ENCODE data around the gene SCAF8. TPM values are rescaled to one million over a fixed set of nuclear protein-coding genes. Genes with fewer than 3 reads are reported as not detected.

The SCAF8 gene
- total and polyA plus RNA-seq, 2 of the 8 experiments (the other 6 are each of a cell fraction or from before 2014, with no cell fraction given), result 20.3 to 46.3 TPM

GRCh38 chr6:154719433-154719832 lies 13.8 kb upstream of the SCAF8 start:
- ChIA-PET CTCF (ENCODE audit: partially characterized antibody) (interaction anchor here (4.5 kb wide), 1 partner anchor 12 kb away, joined by 14 read pairs; no protein-coding TSS in a partner anchor), POLR2A (ENCODE audit: partially characterized antibody) (interaction anchor here (0.8 to 0.9 kb wide), 2 partner anchors 13 to 15 kb away, joined by 3 to 4 read pairs; no protein-coding TSS in a partner anchor)
- WGBS, 2 experiments (ENCODE audit: extremely low coverage in 1 of 2, insufficient coverage in 1 of 2, insufficient read length in 1 of 2, insufficient replicate concordance in 2 of 2, low coverage in 1 of 2, low lambda C conversion rate in 2 of 2, missing lambda C conversion rate in 1 of 2), result 79% methylated on average over 4 of the region's 4 CpGs; no CpG with 5 or more reads in 1 of the 2 experiments
- TF ChIP-seq, protein P1, sequence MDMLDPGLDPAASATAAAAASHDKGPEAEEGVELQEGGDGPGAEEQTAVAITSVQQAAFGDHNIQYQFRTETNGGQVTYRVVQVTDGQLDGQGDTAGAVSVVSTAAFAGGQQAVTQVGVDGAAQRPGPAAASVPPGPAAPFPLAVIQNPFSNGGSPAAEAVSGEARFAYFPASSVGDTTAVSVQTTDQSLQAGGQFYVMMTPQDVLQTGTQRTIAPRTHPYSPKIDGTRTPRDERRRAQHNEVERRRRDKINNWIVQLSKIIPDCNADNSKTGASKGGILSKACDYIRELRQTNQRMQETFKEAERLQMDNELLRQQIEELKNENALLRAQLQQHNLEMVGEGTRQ (IDR thresholded peaks at IDR 0.05; ENCODE audit: low read length), result no peak
- TF ChIP-seq BCL11A (IDR thresholded peaks at IDR 0.05; ENCODE audit: low read depth in 2 of 2, low read length in 2 of 2), result no peak

More at GRCh38 chr6:154719433-154719832, 13.8 kb upstream of the SCAF8 start:
- no peak for FAIRE-seq
- H3K23me2 ChIP-seq (ENCODE audit: low read depth, low read length), result no peaks in the 10 kb centered on the region
- H4K5ac ChIP-seq (ENCODE audit: insufficient read length, low read depth, low read length), result no peak overlapping the region
- H2AFZ ChIP-seq (ENCODE audit: low read length), result no peak overlapping the region
- H2BK120ac ChIP-seq (replicated peaks; ENCODE audit: low read depth, low read length), result no peak overlapping the region
- H3K9ac ChIP-seq (replicated peaks in 1 of 4; ENCODE audit: extremely low read depth in 1 of 4, low read depth in 3 of 4, low read length in 3 of 4), result no peak overlapping the region
- H3K4ac ChIP-seq (replicated peaks; ENCODE audit: insufficient read length, low read depth, low read length), result no peak overlapping the region
- no peaks in the 10 kb centered on the region for H4K20me1 ChIP-seq (replicated peaks in 1 of 2; ENCODE audit: control insufficient read depth in 1 of 2, insufficient read depth in 2 of 2, low read length in 2 of 2)
- H3K36me3 ChIP-seq (ENCODE audit: control insufficient read depth in 2 of 4, insufficient read depth in 4 of 4, low read length in 3 of 4), result no peaks in the 10 kb centered on the region
- no peak overlapping the region for H2BK5ac ChIP-seq (ENCODE audit: low read depth, low read length)
- H3K79me2 ChIP-seq (ENCODE audit: control insufficient read depth in 1 of 2, insufficient read depth in 2 of 2, low read length in 2 of 2), result no peaks in the 10 kb centered on the region
- peaks cover 0 to 10% of the 10 kb centered on the region in 2 experiments; a peak in 1 of 4 replicates for H3K9me3 ChIP-seq (ENCODE audit: insufficient read depth in 2 of 2, low read depth in 1 of 2, low read length in 1 of 2)
- H3K27ac ChIP-seq (ENCODE audit: low read depth, low read length), result no peak overlapping the region
- no peak overlapping the region for H2AK5ac ChIP-seq (ENCODE audit: low read depth, low read length)
- H3K56ac ChIP-seq (replicated peaks; ENCODE audit: insufficient read length, low read depth, low read length), result no peak overlapping the region
- H3K23ac ChIP-seq (ENCODE audit: insufficient read length), result no peak overlapping the region
- no peak overlapping the region for H3K18ac ChIP-seq (ENCODE audit: extremely low read depth, low read length)
- H4K8ac ChIP-seq (ENCODE audit: extremely low read depth, insufficient read depth, low read length), result no peak overlapping the region
- H2BK20ac ChIP-seq (ENCODE audit: low read length), result no peak overlapping the region
- H4K91ac ChIP-seq (replicated peaks; ENCODE audit: insufficient read length, low read length), result no peak overlapping the region
- H3K27me3 ChIP-seq (replicated peaks in 1 of 4; ENCODE audit: control insufficient read depth in 3 of 4, extremely low read depth in 1 of 4, insufficient read depth in 3 of 4, low read length in 3 of 4), result no peaks in the 10 kb centered on the region
- no peak overlapping the region for H3K14ac ChIP-seq (ENCODE audit: insufficient read length)
- H2BK15ac ChIP-seq (ENCODE audit: low read length), result no peak overlapping the region
- no peaks in the 10 kb centered on the region for H3K4me1 ChIP-seq (replicated peaks in 1 of 4; ENCODE audit: control insufficient read depth in 3 of 4, insufficient read depth in 4 of 4, low read length in 3 of 4)
- no peaks in the 10 kb centered on the region for H3K79me1 ChIP-seq (ENCODE audit: low read depth, low read length)
- no peak overlapping the region for H2BK12ac ChIP-seq (ENCODE audit: low read depth, low read length)
- no peak overlapping the region for H3K4me3 ChIP-seq (ENCODE audit: extremely low read depth in 1 of 4, insufficient read depth in 2 of 4, low read depth in 3 of 4, low read length in 4 of 4)
- DNase-seq (ENCODE audit: low read depth in 1 of 2, low spot score in 2 of 2), result no peak
- no peak overlapping the region for H3K4me2 ChIP-seq (ENCODE audit: insufficient read depth in 1 of 2, low read depth in 2 of 2, low read length in 2 of 2)
